ENCODE results near the gene MTHFD1.

DNA sequence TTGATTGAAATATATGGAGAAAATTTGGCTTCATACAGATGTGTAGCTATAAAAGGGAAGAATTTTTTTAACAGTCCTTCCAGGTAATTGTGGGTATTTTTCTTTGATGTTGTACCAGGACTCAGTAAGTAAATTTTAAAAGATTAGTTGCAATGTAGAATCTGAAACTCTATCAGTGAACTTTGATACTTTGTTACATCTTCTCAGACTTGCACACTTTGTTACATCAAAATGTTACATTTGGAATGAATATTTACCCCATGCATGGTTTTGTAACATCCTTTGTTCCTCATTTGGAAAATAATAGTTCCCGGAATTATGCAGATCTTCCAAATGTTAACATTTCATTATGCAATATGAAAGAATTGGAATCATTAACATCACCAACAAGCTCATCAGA is 13.8 kb downstream of the MTHFD1 start:
- TF ChIP-seq POLR2A (IDR thresholded peaks at IDR 0.05) (no peak), CTCF (IDR thresholded peaks at IDR 0.05) (no peak)

Measured in testis (tissue), 2 donors.